WTC11 (cell line): Measurements from ENCODE around the gene BNC2.

Experiments used
- CTCF ChIP-seq: fragments of 200-600 bp; IDR thresholded peaks from 2 replicates; pipeline ENCODE4 v1.8.0; 2022; ENCODE audit warnings: antibody characterized with exemption
- NR2C2 ChIP-seq: sonication (generic); formaldehyde crosslinking; IDR thresholded peaks from 2 replicates; pipeline ENCODE4 v1.8.0; 2022; ENCODE audit warnings: mild to moderate bottlenecking, missing genetic modification reagents
- ZNF396 ChIP-seq: fragments of 250-450 bp; sonication (Bioruptor Pico); IDR thresholded peaks from 2 replicates; pipeline ENCODE4 v1.8.0; 2021; ENCODE audit warnings: mild to moderate bottlenecking, moderate library complexity, borderline replicate concordance

- TF ChIP-seq NR2C2 (CRISPR knock-in tag) (no peak), CTCF (no peak), ZNF396 (CRISPR knock-in tag) (no peak)
Observed at GRCh38 chr9:16735001-16735400, 135.5 kb downstream of the BNC2 start.
